Stimulated activated CD4-positive, alpha-beta T cell treated with anti-CD3 and anti-CD28 coated beads, Interleukin-1b, Interleukin-23, amount 100 ng/mL, for 24 hours (primary cell): ENCODE results near the gene IFITM2.
"Not testable (repeated sequence)": the region's sequence is repeated elsewhere in the genome, so short reads cannot be mapped to it uniquely, and the experiment has no call there.

Experiments used
- DNase-seq, 4 experiments: peaks; one replicate each; pipeline ENCODE4 v3.0.0-alpha.2; 2020; ENCODE audit warnings: low read depth in 4 of 4, low spot score in 1 of 4

The IFITM2 gene

DNA sequence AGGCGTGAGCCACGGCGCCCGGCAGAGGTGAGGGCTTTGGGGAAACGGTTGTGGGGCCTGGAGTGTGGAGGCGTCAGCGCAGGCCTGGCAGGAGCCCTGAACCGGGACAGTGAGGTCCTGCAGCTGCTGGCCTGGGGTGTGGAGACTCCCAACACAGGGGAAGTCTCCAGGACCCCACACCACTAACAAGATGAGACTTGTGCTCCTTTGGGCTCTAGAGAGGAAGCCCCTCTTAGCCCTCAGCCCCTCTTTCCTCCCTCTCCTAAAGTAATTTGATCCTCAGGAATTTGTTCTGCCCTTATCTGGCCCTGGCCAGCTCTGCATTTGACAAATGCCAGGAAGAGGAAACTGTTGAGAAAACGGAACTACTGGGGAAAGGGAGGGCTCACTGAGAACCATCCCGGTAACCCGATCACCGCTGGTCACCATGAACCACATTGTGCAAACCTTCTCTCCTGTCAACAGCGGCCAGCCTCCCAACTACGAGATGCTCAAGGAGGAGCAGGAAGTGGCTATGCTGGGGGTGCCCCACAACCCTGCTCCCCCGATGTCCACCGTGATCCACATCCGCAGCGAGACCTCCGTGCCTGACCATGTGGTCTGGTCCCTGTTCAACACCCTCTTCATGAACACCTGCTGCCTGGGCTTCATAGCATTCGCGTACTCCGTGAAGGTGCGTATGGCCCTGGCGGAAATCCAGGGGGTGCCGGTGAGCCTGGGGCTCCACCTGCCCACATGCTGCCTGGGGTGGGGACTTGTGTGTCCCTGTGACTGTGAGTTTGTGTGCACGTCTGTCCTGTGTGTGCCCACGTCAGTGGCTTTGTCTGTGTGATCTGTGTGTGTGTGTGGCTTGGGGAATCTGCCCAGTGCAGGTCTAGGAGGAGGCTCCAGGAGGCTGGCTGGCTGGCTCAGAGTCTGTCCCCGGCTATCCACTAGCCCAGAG, at the start of gene IFITM2:
Gene IFITM2 (plus strand): TSS at position 51 of the 943 bp plus-strand sequence. CDS start 377 bp downstream, at position 428.
- not testable (repeated sequence) for DNase-seq

DNA sequence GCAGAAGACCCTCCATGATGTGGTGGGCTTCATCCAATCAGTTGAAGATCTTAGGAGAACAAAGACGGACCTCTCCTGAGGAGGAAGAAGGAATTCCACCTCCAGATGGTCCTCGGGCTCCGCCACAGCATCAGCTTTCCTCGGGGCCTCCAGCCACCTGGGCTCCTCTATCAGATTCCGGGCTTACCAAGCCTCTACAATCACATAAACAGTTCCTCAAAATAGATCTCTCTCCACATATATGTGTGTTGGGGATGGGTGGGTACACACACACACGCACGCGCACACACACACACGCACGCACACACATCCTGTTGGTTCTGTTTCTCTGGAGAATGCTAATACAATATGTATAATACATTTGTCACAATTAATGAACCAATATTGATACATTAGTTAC, 48.2 kb upstream of the IFITM2 start:
- DNase-seq, result no peak

DNA sequence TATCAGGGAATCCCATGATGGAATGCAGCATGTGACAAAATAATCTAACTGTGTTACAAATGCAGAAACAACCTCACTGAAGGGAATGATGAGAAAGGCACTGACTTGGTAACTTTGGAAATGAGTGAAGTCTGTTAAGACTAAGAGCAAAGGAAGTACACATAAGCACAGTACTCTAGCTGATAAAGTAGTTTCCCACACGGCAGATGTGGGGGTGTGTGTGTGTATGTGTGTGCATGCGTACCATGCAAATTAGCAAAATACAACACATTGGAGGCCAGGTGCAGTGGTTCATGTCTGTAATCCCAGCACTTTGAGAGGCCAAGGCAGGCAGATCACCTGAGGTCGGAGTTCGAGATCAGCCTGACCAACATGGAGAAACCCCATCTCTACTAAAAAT, 46.0 kb upstream of the IFITM2 start:
- DNase-seq, result no peak

DNA sequence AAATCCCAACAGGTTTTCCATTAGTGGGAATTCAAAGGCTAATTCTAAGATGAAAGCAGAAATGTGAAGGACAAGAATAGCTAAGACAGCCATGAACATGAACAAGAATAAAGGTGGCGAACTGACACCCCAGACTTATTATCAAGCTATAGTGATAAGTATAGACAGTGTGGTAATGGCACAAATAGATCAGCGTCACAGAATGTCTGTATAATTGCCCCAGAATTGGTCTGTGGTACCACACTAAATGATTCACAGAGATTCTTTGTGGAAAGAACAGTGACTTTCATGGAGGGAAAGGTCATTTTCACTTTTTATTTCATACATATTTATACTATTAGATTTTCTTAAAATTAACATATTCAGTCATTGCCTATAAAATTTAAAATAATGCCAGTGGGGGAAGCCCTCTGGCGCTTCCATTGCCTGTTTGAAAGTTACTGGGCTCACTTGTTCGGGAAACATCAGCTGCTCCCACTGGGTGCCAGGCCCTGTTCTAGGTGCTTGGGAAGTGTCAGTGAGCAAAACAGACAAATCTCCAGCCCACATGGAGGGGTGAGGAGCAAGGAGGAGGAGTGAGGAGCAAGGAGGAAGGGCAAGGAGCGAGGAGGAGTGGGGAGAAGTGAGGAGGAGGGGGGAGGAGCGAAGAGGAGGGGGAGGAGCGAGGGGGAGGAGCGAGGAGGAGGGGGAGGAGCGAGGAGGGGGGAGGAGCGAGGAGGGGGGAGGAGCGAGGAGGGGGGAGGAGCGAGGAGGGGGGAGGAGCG, 40.8 kb upstream of the IFITM2 start:
- DNase-seq, result no peak

DNA sequence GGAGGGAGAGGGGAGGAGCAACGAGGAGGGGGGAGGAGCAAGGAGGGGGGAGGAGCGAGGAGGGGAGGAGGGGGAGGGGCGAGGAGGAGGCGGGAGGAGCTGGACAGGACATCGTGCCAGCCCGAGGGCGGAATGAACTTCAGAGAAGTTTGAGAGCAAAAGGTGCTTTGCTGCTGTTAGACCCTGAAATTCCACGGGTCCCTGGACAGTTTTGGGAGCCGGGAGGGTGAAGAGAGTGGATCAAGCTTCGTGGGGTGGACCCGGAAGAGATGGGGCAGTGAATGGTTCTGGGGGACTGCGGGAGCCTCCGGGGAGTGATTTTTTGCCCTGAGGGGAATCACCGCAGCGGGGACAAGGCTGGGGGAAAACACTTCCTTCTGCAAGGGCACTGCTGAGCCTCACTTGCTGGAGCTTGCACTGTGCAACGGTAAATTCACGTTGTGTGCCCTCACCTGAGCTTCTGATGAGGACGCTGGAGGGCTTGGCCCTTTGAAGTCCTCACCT, 40.1 kb upstream of the IFITM2 start:
- no peak for DNase-seq

DNA sequence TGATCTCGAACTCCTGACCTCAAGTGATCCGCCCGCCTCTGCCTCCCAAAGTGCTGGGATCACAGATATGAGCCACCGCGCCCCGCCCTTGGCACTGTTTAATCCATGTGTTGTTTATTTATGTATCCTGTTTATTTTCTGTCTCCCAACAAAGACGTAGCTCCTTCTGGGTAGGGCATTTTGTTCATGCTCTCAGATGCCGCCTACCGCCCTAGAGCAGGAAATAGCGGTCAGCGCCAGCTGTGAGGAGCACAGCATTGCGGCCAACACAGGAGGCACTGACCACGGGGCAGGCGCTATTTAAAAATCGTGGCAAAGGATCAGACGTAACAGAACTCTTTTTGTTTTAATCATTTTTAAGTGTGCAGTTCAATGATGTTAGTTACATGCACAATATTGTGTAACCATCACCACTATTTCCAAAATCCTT, 38.9 kb upstream of the IFITM2 start:
- not testable (repeated sequence) for DNase-seq

DNA sequence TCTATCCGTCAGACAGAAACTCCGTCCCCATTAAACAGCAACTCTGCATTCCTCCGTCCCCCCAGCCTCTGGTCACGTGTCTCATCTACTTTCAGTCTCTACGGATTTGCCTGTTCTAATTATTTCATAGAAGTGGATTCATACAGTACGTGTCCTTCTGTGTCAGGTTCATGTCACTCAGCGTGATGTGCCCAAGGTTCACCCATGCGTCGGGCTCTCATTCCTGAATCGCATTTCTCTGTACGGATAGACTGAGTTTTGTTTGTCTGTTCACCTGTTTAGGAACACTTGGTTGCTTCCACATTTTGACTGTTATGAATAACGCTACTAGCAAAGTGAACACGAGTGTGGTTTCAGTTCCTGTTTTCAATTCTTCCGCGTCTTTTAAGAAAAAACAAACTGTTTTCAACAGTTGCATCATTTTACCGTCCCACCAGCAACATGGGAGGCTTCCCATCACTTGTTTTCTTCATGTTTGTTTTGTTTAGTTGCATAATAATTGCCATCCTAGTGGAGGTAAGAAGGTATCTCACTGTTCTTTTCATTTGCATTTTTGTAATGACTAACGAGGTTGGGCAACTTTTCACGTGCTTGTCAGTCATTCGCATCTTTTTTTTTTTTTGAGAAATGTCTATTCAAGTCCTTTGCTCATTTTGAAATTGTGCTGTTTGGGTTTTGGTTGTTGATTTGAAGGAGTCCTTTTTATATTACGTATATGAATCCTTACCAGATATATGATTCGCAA, 38.3 kb upstream of the IFITM2 start:
- no peak for DNase-seq

DNA sequence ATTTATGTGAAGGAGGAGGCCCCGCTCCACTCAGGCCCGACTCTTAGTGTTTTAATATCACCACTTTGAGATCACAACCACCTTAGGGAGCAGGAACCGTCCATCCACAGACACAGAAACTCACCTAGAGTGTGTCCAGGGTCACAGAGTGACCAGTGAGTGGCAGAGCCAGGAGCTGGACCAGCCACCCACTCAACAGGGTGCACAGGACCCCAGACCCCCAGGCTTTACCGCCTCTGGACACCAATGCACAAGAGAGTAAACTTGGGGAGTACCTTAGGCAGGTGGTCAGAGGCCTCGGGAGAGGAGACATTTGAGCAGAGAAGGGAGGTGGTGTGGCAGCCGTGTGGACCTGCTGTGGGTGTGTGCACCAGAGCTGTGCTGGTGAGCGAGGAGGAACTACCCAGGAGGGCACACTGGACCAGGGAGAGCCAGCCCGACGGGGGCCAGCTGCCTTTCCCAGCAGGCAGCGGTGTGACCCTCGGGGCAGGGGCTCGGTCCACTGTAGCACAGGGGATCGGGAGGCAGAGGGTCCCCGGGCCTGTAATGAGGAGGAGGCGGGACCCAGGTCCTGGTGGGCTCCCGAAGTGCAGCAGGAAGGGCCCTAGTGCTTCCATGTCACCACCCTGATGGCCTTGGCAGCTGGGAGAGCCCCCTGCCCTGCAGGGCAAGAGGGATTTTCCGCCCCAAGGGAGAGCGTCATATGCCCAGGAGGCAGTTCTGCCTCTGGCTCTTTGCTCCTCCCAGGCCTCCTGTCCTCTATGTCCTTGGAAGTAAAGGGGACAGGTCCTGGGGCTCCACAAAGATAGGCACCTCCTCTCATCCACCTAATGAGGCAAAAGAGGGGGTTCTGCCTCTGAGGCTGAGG, 36.9 kb upstream of the IFITM2 start:
- DNase-seq, result no peak

DNA sequence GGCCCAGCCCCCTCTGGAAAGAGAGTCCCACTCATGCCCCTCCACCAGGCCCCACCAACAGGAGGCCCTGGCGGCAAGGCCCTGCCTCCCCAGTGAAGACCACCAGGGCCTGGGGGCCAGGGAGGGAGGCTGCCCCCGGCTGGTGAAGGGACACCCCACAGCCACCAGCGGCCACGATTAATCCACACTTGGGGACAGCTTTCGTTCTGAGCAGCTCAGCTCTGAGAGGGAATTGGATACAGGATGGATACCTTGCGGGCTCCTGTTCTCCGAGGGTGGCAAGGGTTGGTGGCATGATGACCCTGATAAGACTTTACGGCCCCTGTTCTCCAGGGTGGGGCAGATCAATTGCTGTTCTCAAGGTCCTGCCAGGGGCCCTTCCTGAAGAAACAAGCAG, 36.3 kb upstream of the IFITM2 start:
- DNase-seq, result no peak

DNA sequence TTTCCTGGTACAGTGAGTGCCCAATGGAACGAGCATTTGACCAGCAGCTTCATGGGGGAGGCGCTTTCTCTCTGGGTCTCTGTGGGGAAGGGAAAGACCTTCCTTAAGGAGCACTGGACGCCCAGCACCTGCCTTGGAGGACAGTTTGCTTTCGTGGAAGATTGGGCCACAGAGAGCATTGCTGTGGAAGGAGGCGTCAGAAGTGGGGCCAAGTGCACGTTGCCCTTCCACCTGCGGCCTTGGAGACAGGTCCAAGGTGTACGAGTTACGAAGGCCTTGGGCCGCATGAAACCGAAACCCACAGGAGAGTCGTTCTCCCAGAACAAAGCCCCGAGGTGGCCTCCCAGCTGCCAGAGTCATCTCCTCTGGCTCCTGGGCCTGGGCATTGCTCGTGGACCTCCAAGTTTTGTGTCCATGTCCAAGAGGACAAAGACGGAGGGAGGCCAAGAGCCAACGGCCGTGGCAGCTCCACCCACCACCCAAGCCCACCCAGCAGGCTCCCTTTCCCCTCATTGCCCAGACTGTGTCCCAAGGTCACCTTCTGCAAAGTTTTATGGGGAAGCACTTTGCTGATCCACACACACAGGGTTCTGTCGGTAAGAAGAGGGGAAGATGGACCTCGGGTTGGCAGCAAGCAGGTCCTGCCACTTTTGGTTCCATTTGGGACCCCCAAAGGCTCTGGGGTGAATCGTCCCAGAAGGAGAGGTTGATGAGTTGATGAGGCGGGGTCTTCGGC, 35.3 kb upstream of the IFITM2 start:
- no peak for DNase-seq

DNA sequence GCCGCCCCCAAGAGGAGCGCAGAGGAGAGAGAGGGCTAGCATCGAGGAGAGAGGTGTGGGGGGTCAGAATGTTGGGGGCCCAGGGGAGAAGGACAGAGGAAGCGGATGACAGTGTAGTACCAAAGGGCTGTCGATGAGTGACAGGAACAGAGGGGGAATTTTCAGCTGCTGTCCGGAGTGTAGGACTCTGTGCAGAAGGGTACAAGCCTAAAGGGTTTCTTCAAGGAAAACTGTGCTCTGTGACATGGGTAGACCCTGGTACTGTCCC, 34.8 kb upstream of the IFITM2 start:
- DNase-seq, result no peak

DNA sequence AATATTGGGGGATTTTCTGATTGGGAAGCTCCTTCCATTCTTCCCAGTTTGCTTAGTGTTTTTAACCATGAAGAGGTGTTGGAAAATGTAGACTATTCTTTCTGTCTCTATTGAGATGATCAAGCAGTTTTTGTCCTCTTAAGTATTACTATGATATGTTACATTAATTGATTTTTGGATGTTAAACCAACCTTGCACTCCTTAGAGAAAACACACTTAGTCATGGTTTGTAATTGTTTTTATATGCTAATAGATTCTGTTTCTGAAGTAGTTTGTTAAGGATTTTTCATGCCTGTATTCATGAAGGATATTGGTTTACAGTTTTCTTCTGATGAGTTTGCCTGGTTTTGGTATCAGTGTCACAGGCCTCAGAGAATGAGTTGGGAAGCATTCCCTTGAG, 31.4 kb upstream of the IFITM2 start:
- DNase-seq, result no peak

DNA sequence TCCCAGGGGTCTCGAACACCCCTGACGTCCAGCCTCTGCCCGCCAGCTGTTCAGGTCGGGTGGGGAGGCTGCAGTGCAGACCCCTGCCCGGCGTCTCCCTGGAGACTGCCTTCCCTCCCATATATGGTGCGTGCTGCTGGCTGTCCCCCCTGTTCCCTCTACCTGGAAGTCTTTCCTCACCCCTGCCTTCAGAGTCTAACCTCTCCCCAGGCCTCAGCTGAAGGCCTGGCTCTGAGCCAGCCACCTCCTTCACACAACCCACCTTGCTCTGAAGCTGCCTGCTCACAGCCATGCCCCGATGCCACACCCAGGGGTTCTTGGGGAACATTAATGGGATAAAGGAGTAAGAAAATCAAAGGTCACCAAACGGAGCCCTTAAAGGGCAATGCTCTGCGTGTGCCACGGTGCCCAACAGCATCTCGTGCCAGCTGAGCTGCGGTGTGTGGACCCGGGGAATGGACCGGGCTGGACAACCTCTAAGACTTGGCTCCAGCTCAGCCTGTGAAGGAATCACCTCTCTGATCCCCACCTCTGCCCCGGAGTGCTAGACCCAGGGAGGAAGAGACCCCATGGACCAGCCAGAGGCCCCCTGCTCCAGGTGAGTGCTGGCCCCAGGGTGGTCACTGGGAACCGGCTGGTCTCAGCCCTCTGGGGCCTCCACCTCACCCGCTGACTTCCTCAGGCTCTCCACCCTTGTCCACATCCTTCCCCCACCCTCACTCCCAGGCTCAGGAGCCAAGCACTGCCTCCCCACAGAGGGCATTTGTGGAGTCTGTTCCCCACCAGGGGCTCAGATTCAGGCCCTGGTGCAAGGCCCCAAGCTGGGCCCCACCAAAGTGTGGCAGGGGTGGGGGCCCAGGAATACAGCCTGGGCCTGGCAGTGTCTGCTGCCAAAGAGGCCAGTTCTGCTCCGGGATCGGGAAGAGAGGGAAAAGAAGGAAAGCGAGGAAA, 29.3 kb upstream of the IFITM2 start, which contains the start of gene NLRP6:
Gene NLRP6 (plus strand): TSS at position 407 of the 951 bp plus-strand sequence. CDS start 163 bp downstream, at position 570.
- no peak for DNase-seq

DNA sequence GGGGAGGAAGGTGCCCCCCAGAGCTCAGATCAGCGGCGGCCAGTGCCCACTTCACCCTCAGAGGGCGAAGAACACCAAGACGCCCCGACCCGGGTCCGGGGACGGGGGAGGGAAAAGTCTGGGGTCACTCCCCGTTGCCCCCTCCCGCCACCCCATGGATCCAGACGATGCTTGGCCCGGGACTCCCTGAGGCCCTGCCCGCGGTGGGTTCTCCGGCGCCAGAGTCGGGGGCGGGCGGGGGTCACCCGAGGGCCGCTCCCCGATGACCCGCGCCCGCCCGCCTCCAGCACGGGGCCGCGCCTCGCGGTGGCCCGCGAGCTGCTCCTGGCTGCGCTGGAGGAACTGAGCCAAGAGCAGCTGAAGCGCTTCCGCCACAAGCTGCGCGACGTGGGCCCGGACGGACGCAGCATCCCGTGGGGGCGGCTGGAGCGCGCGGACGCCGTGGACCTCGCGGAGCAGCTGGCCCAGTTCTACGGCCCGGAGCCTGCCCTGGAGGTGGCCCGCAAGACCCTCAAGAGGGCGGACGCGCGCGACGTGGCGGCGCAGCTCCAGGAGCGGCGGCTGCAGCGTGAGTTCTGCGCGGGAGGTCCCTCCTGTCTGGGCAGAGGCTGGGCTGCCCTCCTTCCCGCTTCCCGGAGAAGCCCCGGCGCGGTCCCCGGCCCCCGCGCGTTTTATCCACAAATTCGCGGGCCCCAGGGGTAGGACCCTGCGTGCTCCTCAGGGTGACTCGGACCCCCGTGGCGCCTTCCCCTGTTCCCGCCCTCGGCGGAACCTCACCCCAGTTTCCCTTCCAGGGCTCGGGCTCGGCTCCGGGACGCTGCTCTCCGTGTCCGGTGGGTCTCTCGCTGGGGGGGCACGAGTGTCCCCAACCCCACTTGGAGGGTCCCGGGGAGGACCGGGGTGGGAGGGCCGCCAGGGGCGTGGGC, 28.3 kb upstream of the IFITM2 start:
- no peak for DNase-seq

DNA sequence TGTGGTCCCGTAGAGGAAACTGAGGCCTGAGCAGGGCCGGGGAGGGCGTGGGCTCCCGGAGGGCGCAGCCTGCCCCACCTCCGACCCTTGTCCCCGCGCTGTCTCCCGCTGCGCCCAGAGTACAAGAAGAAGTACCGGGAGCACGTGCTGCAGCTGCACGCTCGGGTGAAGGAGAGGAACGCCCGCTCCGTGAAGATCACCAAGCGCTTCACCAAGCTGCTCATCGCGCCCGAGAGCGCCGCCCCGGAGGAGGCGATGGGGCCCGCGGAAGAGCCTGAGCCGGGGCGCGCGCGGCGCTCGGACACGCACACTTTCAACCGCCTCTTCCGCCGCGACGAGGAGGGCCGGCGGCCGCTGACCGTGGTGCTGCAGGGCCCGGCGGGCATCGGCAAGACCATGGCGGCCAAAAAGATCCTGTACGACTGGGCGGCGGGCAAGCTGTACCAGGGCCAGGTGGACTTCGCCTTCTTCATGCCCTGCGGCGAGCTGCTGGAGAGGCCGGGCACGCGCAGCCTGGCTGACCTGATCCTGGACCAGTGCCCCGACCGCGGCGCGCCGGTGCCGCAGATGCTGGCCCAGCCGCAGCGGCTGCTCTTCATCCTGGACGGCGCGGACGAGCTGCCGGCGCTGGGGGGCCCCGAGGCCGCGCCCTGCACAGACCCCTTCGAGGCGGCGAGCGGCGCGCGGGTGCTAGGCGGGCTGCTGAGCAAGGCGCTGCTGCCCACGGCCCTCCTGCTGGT, 27.5 kb upstream of the IFITM2 start:
- no peak for DNase-seq

DNA sequence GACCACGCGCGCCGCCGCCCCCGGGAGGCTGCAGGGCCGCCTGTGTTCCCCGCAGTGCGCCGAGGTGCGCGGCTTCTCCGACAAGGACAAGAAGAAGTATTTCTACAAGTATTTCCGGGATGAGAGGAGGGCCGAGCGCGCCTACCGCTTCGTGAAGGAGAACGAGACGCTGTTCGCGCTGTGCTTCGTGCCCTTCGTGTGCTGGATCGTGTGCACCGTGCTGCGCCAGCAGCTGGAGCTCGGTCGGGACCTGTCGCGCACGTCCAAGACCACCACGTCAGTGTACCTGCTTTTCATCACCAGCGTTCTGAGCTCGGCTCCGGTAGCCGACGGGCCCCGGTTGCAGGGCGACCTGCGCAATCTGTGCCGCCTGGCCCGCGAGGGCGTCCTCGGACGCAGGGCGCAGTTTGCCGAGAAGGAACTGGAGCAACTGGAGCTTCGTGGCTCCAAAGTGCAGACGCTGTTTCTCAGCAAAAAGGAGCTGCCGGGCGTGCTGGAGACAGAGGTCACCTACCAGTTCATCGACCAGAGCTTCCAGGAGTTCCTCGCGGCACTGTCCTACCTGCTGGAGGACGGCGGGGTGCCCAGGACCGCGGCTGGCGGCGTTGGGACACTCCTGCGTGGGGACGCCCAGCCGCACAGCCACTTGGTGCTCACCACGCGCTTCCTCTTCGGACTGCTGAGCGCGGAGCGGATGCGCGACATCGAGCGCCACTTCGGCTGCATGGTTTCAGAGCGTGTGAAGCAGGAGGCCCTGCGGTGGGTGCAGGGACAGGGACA, 26.7 kb upstream of the IFITM2 start:
- DNase-seq, result no peak
